Astrocyte (in vitro differentiated cells and primary cell): Measurements from ENCODE around the gene HDGFL3.

Experiments
- CTCF ChIP-seq: IDR thresholded peaks from 2 replicates; pipeline ENCODE4 v1.5.1; 2011; ENCODE audit warnings: low read depth, mild to moderate bottlenecking, inconsistent platforms, low read length, moderate library complexity; ENCODE audit not compliant: insufficient read depth
- EZH2 ChIP-seq: IDR thresholded peaks from 2 replicates; pipeline ENCODE4 v1.6.1; 2012; ENCODE audit warnings: mild to moderate bottlenecking, low read length, inconsistent platforms; ENCODE audit not compliant: insufficient read depth

GRCh38 chr15:83200162-83200561, 7.5 kb downstream of the HDGFL3 start:
- TF ChIP-seq CTCF (no peak), EZH2 (no peak)
